Measurements from ENCODE around the gene CLMN.

CLMN gene

GRCh38 chr14:95192311-95192710 is 127.4 kb downstream of the CLMN start:
- no peak for DNase-seq (ENCODE audit: low read depth)
- TF ChIP-seq, protein P1, sequence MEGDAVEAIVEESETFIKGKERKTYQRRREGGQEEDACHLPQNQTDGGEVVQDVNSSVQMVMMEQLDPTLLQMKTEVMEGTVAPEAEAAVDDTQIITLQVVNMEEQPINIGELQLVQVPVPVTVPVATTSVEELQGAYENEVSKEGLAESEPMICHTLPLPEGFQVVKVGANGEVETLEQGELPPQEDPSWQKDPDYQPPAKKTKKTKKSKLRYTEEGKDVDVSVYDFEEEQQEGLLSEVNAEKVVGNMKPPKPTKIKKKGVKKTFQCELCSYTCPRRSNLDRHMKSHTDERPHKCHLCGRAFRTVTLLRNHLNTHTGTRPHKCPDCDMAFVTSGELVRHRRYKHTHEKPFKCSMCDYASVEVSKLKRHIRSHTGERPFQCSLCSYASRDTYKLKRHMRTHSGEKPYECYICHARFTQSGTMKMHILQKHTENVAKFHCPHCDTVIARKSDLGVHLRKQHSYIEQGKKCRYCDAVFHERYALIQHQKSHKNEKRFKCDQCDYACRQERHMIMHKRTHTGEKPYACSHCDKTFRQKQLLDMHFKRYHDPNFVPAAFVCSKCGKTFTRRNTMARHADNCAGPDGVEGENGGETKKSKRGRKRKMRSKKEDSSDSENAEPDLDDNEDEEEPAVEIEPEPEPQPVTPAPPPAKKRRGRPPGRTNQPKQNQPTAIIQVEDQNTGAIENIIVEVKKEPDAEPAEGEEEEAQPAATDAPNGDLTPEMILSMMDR (conservative IDR thresholded peaks at IDR 0.05; ENCODE audit: low read depth, low read length) = no peak
- no peak overlapping the region for H3K4me3 ChIP-seq (ENCODE audit: low read depth, low read length)

DNA sequence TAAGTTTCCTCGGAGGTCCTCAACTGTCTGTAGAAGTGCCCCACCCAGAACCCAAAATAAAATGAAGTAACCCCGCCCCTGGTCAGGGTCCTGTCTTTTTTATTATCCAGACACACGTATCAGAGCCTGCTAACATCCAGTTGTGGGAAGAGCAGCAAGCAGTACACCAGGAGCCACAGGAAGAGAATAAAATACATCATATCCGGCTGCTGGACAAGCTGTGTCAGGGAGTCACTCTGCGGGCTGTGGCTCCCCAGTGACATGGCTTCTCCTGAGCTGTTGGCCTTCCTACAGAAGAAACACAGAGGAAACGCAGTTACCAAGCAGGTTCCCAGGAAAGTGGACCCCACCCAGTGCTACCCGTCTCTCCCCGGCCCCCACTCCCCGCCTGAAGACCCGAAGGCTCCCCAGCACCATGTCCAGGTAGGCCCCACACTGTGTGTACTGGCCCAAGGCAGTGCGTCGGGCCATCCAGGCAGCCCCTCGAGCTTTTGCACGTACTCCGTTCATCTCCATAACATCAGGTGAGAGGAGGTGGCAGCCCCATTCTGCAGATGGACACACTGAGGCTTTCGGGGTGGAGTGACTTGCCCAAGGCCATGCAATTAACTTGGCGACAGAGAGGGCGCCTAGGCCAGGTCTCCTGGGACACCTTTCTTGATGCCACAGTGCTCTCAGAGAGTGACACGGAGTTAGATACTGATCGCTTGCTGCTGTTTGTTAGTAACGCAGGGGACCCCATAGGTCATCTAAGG is 128.1 kb downstream of the CLMN start:
- no peak for DNase-seq (ENCODE audit: low read depth)
- H3K4me3 ChIP-seq (ENCODE audit: low read depth, low read length) = no peak overlapping the region
- TF ChIP-seq, protein P1 (conservative IDR thresholded peaks at IDR 0.05; ENCODE audit: low read depth, low read length) = no peak

- no peak overlapping the region for H3K4me3 ChIP-seq (ENCODE audit: low read depth, low read length)
- TF ChIP-seq, protein P1 (conservative IDR thresholded peaks at IDR 0.05; ENCODE audit: low read depth, low read length) = no peak
- no peak for DNase-seq (ENCODE audit: low read depth)
These were observed 128.9 kb downstream of the CLMN start for GRCh38 chr14:95190857-95191256.

- H3K4me3 ChIP-seq (ENCODE audit: low read depth, low read length) = no peak overlapping the region
- no peak for DNase-seq (ENCODE audit: low read depth)
- TF ChIP-seq, protein P1 (conservative IDR thresholded peaks at IDR 0.05; ENCODE audit: low read depth, low read length) = no peak
These were observed 129.3 kb downstream of the CLMN start for GRCh38 chr14:95190346-95190840.

GRCh38 chr14:95189367-95190132 is 130.2 kb downstream of the CLMN start:
- no peak for DNase-seq (ENCODE audit: low read depth)
- TF ChIP-seq, protein P1 (conservative IDR thresholded peaks at IDR 0.05; ENCODE audit: low read depth, low read length) = no peak
- no peak overlapping the region for H3K4me3 ChIP-seq (ENCODE audit: low read depth, low read length)

DNA sequence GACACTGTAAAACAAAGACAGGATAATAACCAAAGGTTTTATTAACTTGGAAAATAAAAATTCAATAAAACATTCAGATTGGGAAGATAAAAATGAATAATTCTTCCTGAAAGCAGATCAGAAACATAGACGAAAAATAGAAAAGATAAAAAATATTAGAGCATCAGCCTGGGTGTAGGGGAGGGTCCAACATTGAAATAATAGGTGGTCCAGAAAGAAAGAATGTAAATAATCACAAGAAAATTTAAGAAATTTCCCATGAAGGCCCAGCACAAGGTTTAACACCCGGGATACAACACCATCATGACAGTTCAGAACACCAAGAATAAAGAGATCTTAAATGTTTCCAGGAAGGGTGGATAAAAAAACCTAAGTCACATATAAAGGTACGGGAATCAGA is 131.3 kb downstream of the CLMN start:
- H3K4me3 ChIP-seq (ENCODE audit: low read depth, low read length) = no peak overlapping the region
- no peak for DNase-seq (ENCODE audit: low read depth)
- TF ChIP-seq, protein P1 (conservative IDR thresholded peaks at IDR 0.05; ENCODE audit: low read depth, low read length) = no peak

All from choroid plexus epithelial cell (primary cell).